ENCODE measurements around the gene INO80C. TPM values are rescaled to one million over a fixed set of nuclear protein-coding genes. Genes with fewer than 3 reads are reported as not detected.

INO80C gene
- total and polyA plus RNA-seq, 2 of the 4 experiments (the other 2 are of a cell fraction): 5.6 to 17.1 TPM

DNA sequence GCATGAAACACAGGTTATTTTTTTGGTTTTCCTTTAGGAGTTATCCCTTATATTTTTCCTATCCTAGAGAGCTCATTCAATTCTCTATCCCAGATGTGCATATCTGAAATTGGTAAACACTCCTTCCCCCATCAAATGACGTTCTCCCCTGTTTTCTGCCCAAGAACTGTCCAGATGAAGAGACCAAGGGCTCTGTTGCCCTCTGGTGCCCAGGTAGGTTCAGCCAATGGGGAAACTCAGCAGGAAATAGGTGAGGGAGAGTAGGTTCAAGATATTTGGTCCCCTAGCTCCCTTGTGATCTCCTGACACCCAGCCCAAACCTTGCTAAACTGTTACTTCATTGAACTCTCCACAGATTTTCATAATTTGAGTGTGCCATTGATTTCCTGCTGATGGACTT, 14.1 kb upstream of the INO80C start:
- Histone ChIP-seq H3K9me3 (ENCODE audit: control insufficient read depth, insufficient read depth, low read length) (no peaks in the 10 kb centered on the region), H4K5ac (ENCODE audit: low read depth, low read length) (no peak overlapping the region), H3K4me3 (ENCODE audit: insufficient read depth, low read depth, low read length) (no peak overlapping the region), H3K4me2 (ENCODE audit: low read depth, low read length) (no peak overlapping the region), H3K4me1 (ENCODE audit: control insufficient read depth, insufficient read depth, low read length) (peaks cover 3% of the 10 kb centered on the region), H4K20me1 (ENCODE audit: insufficient read depth, low read length) (no peaks in the 10 kb centered on the region), H3K4ac (ENCODE audit: low read depth, low read length) (no peak overlapping the region), H3K36me3 (ENCODE audit: control insufficient read depth, insufficient read depth, low read length) (no peaks in the 10 kb centered on the region), H3K27ac (ENCODE audit: insufficient read depth, low read length) (no peak overlapping the region), H3K9me1 (ENCODE audit: insufficient read depth, low read length) (peaks cover 9% of the 10 kb centered on the region; the same call in 1 of the 2 replicates), H3K9ac (ENCODE audit: low read depth, low read length) (no peak overlapping the region), H2BK15ac (ENCODE audit: low read depth, low read length) (no peak overlapping the region), H2BK120ac (ENCODE audit: low read depth, low read length) (no peak overlapping the region), H2AK9ac (replicated peaks; ENCODE audit: low read depth, low read length, poor library complexity) (no peak overlapping the region), H3K56ac (ENCODE audit: extremely low read depth, insufficient read depth, low read length) (no peak overlapping the region), H3K14ac (replicated peaks; ENCODE audit: low read depth, low read length) (no peak overlapping the region), H3K27me3 (ENCODE audit: control insufficient read depth, insufficient read depth, low read length) (peaks cover 14% of the 10 kb centered on the region), H4K8ac (ENCODE audit: low read depth in 2 of 2, low read length in 2 of 2) (no peak overlapping the region), H4K91ac (ENCODE audit: insufficient read depth, low read depth, low read length) (no peak overlapping the region), H2AK5ac (ENCODE audit: low read depth, low read length) (no peak overlapping the region), H3K23ac (ENCODE audit: low read depth, low read length) (no peak overlapping the region), H3K18ac (ENCODE audit: low read depth, low read length) (no peak overlapping the region), H2AFZ (replicated peaks; ENCODE audit: low read length, poor library complexity) (no peak overlapping the region), H2BK5ac (ENCODE audit: low read depth, low read length, poor library complexity, severe bottlenecking) (no peak overlapping the region), H2BK20ac (ENCODE audit: low read depth, low read length) (no peak overlapping the region), H3K79me1 (ENCODE audit: low read depth in 1 of 2, low read length in 2 of 2) (no peaks in the 10 kb centered on the region)
- intact Hi-C loops (cut with micrococcal nuclease) (no loop called here), in situ Hi-C loops (cut with MboI; ENCODE audit: low sequenced_read_pairs) (no loop called here), dilution Hi-C loops (cut with HindIII; ENCODE audit: low sequenced_read_pairs, unreplicated experiment) (no loop called here)
- no peak for DNase-seq
- WGBS, 2 experiments (ENCODE audit: extremely low coverage in 2 of 2, insufficient read length in 1 of 2): no CpG with 5 or more reads among the region's 1 CpG
- BruUV-seq (replicated peaks): no TSS peak
- ChIA-PET POLR2A (ENCODE audit: unreplicated experiment) (no interaction called here), CTCF (no interaction called here)
- no peak for TF ChIP-seq FOS (IDR thresholded peaks at IDR 0.05; ENCODE audit: low read depth, low read length)
- TF ChIP-seq MAFK (IDR thresholded peaks at IDR 0.05; ENCODE audit: low read depth, low read length): no peak
- ATAC-seq (ENCODE audit: low read depth): no peak

All from IMR-90 (cell line).